GM18909 (cell line): ENCODE measurements around the gene GNPDA2.

Experiments used
- ATAC-seq: cut with Tn5 transposase; IDR thresholded peaks from one replicate; pipeline ENCODE4 v1.9.1; 2021; ENCODE audit warnings: mild to moderate bottlenecking; ENCODE audit not compliant: unreplicated experiment, poor library complexity

GNPDA2 gene

GRCh38 chr4:44684648-44685047 lies 41.7 kb downstream of the GNPDA2 start:
- no peak for ATAC-seq

GRCh38 chr4:44679060-44679459 lies 47.3 kb downstream of the GNPDA2 start:
- ATAC-seq: peak; percentile 5

GRCh38 chr4:44678094-44679041 lies 48.0 kb downstream of the GNPDA2 start, which contains the start of gene GUF1:
GUF1 (plus strand) TSS chr4:44678420; CDS start chr4:44678623, 203 bp downstream.
- ATAC-seq: peak; percentile 98

- no peak for ATAC-seq
Measured at GRCh38 chr4:44675366-44675765, 51.0 kb downstream of the GNPDA2 start.

- no peak for ATAC-seq
Measured at GRCh38 chr4:44674471-44674870, 51.9 kb downstream of the GNPDA2 start.

- ATAC-seq: no peak
Measured at GRCh38 chr4:44671636-44672035, 54.7 kb downstream of the GNPDA2 start.

GRCh38 chr4:44670506-44671199 lies 55.7 kb downstream of the GNPDA2 start:
- ATAC-seq: no peak

- ATAC-seq: no peak
Measured at GRCh38 chr4:44668526-44668925, 57.8 kb downstream of the GNPDA2 start.

- no peak for ATAC-seq
Measured at GRCh38 chr4:44663539-44664263, 62.7 kb downstream of the GNPDA2 start.

- ATAC-seq: peak; percentile 61
Measured at GRCh38 chr4:44662623-44663005, 63.7 kb downstream of the GNPDA2 start.

- no peak for ATAC-seq
Measured at GRCh38 chr4:44661940-44662622, 64.3 kb downstream of the GNPDA2 start.

- ATAC-seq: no peak
Measured at GRCh38 chr4:44660396-44660795, 66.0 kb downstream of the GNPDA2 start.

GRCh38 chr4:44652002-44652401 lies 74.4 kb downstream of the GNPDA2 start:
- ATAC-seq: no peak
